ENCODE data around the gene DIPK1B.

DNA sequence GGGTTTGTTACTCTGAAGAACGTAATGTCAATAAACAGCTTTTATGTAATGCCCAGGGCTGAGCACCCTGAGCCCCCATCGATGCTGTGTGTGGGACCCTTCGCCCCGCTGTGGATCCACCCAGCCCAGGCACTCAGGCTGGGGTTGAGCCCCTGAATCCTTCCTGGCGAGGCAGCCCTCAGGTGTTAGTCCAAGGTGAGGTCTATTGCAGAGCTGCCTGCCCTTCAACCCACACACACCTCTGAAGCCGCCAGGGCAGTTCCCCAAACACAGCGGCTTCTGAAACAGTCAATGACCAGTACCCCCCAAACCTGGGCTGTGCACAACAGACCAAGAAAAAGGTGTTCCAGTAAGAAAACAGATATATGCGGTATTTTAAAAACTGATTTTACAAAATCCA is 11.6 kb downstream of the DIPK1B start:
- TF ChIP-seq, protein P1, sequence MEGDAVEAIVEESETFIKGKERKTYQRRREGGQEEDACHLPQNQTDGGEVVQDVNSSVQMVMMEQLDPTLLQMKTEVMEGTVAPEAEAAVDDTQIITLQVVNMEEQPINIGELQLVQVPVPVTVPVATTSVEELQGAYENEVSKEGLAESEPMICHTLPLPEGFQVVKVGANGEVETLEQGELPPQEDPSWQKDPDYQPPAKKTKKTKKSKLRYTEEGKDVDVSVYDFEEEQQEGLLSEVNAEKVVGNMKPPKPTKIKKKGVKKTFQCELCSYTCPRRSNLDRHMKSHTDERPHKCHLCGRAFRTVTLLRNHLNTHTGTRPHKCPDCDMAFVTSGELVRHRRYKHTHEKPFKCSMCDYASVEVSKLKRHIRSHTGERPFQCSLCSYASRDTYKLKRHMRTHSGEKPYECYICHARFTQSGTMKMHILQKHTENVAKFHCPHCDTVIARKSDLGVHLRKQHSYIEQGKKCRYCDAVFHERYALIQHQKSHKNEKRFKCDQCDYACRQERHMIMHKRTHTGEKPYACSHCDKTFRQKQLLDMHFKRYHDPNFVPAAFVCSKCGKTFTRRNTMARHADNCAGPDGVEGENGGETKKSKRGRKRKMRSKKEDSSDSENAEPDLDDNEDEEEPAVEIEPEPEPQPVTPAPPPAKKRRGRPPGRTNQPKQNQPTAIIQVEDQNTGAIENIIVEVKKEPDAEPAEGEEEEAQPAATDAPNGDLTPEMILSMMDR (IDR thresholded peaks at IDR 0.05) = no peak
- no peak for TF ChIP-seq POLR2A (IDR thresholded peaks at IDR 0.05)
